Measurements from ENCODE around the gene DLL1. TPM values are rescaled to one million over a fixed set of nuclear protein-coding genes. Genes with fewer than 3 reads are reported as not detected.

Gene DLL1
- total RNA-seq, 4 donors from 2014 or later, result 16.3 to 89.1 (median 32.3) TPM

GRCh38 chr6:170248861-170249600, 41.8 kb downstream of the DLL1 start:
- Histone ChIP-seq H3K27ac (no peak overlapping the region), H3K9me3 (no peaks in the 10 kb centered on the region), H3K27me3 (no peaks in the 10 kb centered on the region), H3K4me1 (no peaks in the 10 kb centered on the region), H3K36me3 (no peaks in the 10 kb centered on the region), H3K4me3 (no peak overlapping the region)
- no peak for DNase-seq
- TF ChIP-seq POLR2A (IDR thresholded peaks at IDR 0.05) (no peak), CTCF (IDR thresholded peaks at IDR 0.05) (no peak)

- no peaks in the 10 kb centered on the region for H3K4me1 ChIP-seq
- TF ChIP-seq POLR2A (IDR thresholded peaks at IDR 0.05) (no peak), CTCF (IDR thresholded peaks at IDR 0.05) (no peak)
- no peak overlapping the region for H3K27ac ChIP-seq
- H3K4me3 ChIP-seq, result no peak overlapping the region
- no peaks in the 10 kb centered on the region for H3K9me3 ChIP-seq
- no peaks in the 10 kb centered on the region for H3K36me3 ChIP-seq
- no peak for DNase-seq
- H3K27me3 ChIP-seq, result no peaks in the 10 kb centered on the region
Measured at GRCh38 chr6:170248111-170248805, 42.6 kb downstream of the DLL1 start.

GRCh38 chr6:170247178-170247701, 43.6 kb downstream of the DLL1 start:
- H3K27ac ChIP-seq, result no peak overlapping the region
- no peaks in the 10 kb centered on the region for H3K36me3 ChIP-seq
- no peaks in the 10 kb centered on the region for H3K4me1 ChIP-seq
- H3K9me3 ChIP-seq, result no peaks in the 10 kb centered on the region
- DNase-seq, result no peak
- H3K27me3 ChIP-seq, result no peaks in the 10 kb centered on the region
- no peak for TF ChIP-seq POLR2A (IDR thresholded peaks at IDR 0.05)
- no peak for TF ChIP-seq CTCF (IDR thresholded peaks at IDR 0.05)
- H3K4me3 ChIP-seq, result no peak overlapping the region

- Histone ChIP-seq H3K27me3 (no peaks in the 10 kb centered on the region), H3K9me3 (no peaks in the 10 kb centered on the region), H3K27ac (no peak overlapping the region), H3K4me1 (no peaks in the 10 kb centered on the region), H3K4me3 (no peak overlapping the region), H3K36me3 (no peaks in the 10 kb centered on the region)
- no peak for DNase-seq
- TF ChIP-seq CTCF (IDR thresholded peaks at IDR 0.05) (no peak), POLR2A (IDR thresholded peaks at IDR 0.05) (no peak)
Measured at GRCh38 chr6:170245475-170245992, 45.3 kb downstream of the DLL1 start.

GRCh38 chr6:170244721-170245474, 46.0 kb downstream of the DLL1 start:
- no peaks in the 10 kb centered on the region for H3K9me3 ChIP-seq
- H3K36me3 ChIP-seq, result no peaks in the 10 kb centered on the region
- no peak overlapping the region for H3K4me3 ChIP-seq
- H3K4me1 ChIP-seq, result no peaks in the 10 kb centered on the region
- TF ChIP-seq CTCF (IDR thresholded peaks at IDR 0.05) (no peak), POLR2A (IDR thresholded peaks at IDR 0.05) (no peak)
- DNase-seq, result no peak
- no peaks in the 10 kb centered on the region for H3K27me3 ChIP-seq
- no peak overlapping the region for H3K27ac ChIP-seq
